DOHH2 (cell line): ENCODE measurements around the gene EMC8.

Experiments used
- CTCF ChIP-seq: fragments of 200-600 bp; sonication (generic); IDR thresholded peaks from one replicate; pipeline ENCODE4 v1.5.1; 2014; ENCODE audit warnings: antibody characterized with exemption, mild to moderate bottlenecking, low read depth, low read length; ENCODE audit not compliant: poor library complexity, severe bottlenecking
- EZH2phosphoT487 ChIP-seq: fragments of 200-600 bp; sonication (generic); IDR thresholded peaks from 2 replicates; pipeline ENCODE4 v1.6.1; 2017; ENCODE audit warnings: borderline replicate concordance, mild to moderate bottlenecking, antibody characterized with exemption, low read length, moderate library complexity, mixed read lengths

- TF ChIP-seq CTCF, result no peak
- no peak for TF ChIP-seq EZH2phosphoT487
These were observed 42.0 kb downstream of the EMC8 start for GRCh38 chr16:85757341-85757822.
